ENCODE results near the gene SEPTIN5.

DNA sequence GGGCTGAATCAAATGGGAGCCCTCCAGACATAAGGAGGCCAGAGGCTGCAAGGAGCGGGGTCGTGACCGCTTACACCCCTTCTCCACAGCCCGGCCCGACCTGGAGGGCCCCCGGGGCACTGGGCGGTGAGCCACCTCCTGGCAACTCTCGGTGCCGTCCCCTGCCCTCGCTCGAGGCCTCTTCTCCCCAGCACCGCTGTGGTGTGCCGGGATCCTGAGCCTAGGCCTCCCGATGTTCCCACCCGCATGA, 8.6 kb downstream of the SEPTIN5 start:
- TF ChIP-seq, protein P1, sequence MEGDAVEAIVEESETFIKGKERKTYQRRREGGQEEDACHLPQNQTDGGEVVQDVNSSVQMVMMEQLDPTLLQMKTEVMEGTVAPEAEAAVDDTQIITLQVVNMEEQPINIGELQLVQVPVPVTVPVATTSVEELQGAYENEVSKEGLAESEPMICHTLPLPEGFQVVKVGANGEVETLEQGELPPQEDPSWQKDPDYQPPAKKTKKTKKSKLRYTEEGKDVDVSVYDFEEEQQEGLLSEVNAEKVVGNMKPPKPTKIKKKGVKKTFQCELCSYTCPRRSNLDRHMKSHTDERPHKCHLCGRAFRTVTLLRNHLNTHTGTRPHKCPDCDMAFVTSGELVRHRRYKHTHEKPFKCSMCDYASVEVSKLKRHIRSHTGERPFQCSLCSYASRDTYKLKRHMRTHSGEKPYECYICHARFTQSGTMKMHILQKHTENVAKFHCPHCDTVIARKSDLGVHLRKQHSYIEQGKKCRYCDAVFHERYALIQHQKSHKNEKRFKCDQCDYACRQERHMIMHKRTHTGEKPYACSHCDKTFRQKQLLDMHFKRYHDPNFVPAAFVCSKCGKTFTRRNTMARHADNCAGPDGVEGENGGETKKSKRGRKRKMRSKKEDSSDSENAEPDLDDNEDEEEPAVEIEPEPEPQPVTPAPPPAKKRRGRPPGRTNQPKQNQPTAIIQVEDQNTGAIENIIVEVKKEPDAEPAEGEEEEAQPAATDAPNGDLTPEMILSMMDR (conservative IDR thresholded peaks at IDR 0.05; ENCODE audit: low read depth, low read length), result no peak
- no peak for TF ChIP-seq EZH2 (IDR thresholded peaks at IDR 0.05; ENCODE audit: borderline replicate concordance, low read depth, low read length, poor library complexity, severe bottlenecking)

Measured in A673 (cell line).